LNCAP (cell line): ENCODE results near the gene YPEL2.

Source experiments
- CTCF ChIP-seq: fragments of 450-650 bp; IDR thresholded peaks from 2 replicates; pipeline ENCODE4 v1.5.1; 2017; ENCODE audit warnings: mild to moderate bottlenecking

YPEL2 gene

GRCh38 chr17:59357219-59357697 lies 25.8 kb downstream of the YPEL2 start:
- TF ChIP-seq CTCF, result no peak

GRCh38 chr17:59357929-59358328 lies 26.5 kb downstream of the YPEL2 start:
- TF ChIP-seq CTCF, result no peak

GRCh38 chr17:59361386-59361785 lies 29.9 kb downstream of the YPEL2 start:
- TF ChIP-seq CTCF, result no peak

GRCh38 chr17:59361916-59362810 lies 30.7 kb downstream of the YPEL2 start:
- TF ChIP-seq CTCF, result no peak

GRCh38 chr17:59362811-59363205 lies 31.4 kb downstream of the YPEL2 start:
- no peak for TF ChIP-seq CTCF

GRCh38 chr17:59365383-59365981 lies 34.0 kb downstream of the YPEL2 start:
- no peak for TF ChIP-seq CTCF

GRCh38 chr17:59366040-59366757 lies 34.7 kb downstream of the YPEL2 start:
- no peak for TF ChIP-seq CTCF
